H1 (cell line): ENCODE measurements around the gene GALNTL6. TPM values are rescaled to one million over a fixed set of nuclear protein-coding genes. Genes with fewer than 3 reads are reported as not detected.

Experiments
- CTCF ChIA-PET: fragments of 300-600 bp; sonication (Branson Sonifier 250); formaldehyde crosslinking; loops from one replicate; lab custom pipeline; 2021; ENCODE audit not compliant: partially characterized antibody; lab: Charles Lee
- POLR2A ChIA-PET: fragments of 300-600 bp; sonication (Branson Sonifier 250); formaldehyde crosslinking; loops from one replicate; lab custom pipeline; 2021; ENCODE audit warnings: inconsistent platforms; ENCODE audit not compliant: partially characterized antibody; lab: Charles Lee
- DNase-seq, 2 experiments: peaks; one replicate each; pipeline versions ENCODE4 v3.0.0 to v3.0.0-alpha.2; 2010 to 2022; ENCODE audit warnings: low spot score in 2 of 2, low read depth in 1 of 2, mixed read lengths in 1 of 2
- FAIRE-seq: peaks from 2 replicates; lab custom pipeline; 2011; peaks lifted over from hg19 to GRCh38; lab: Jason Lieb, UNC
- H2AFZ ChIP-seq: 2 replicates; pipeline ENCODE4 v1.8.1; 2012; ENCODE audit warnings: low read length, inconsistent platforms
- H2AK5ac ChIP-seq: 2 replicates; pipeline ENCODE4 v1.6.1; 2013; ENCODE audit warnings: low read depth, low read length
- H2BK120ac ChIP-seq: replicated peaks from 2 replicates; pipeline ENCODE3; 2013; ENCODE audit warnings: low read depth, low read length, inconsistent platforms
- H2BK12ac ChIP-seq: 2 replicates; pipeline ENCODE4 v1.6.1; 2013; ENCODE audit warnings: low read depth, low read length
- H2BK15ac ChIP-seq: 2 replicates; pipeline ENCODE4 v1.6.1; 2013; ENCODE audit warnings: low read length
- H2BK20ac ChIP-seq: 2 replicates; pipeline ENCODE4 v1.6.1; 2013; ENCODE audit warnings: low read length
- H2BK5ac ChIP-seq: 2 replicates; pipeline ENCODE4 v1.6.1; 2013; ENCODE audit warnings: low read depth, low read length
- H3K14ac ChIP-seq: 2 replicates; pipeline ENCODE4 v1.6.1; 2013; ENCODE audit warnings: inconsistent platforms; ENCODE audit not compliant: insufficient read length
- H3K18ac ChIP-seq: 2 replicates; pipeline ENCODE4 v1.6.1; 2013; ENCODE audit warnings: low read length; ENCODE audit errors: extremely low read depth
- H3K23ac ChIP-seq: 2 replicates; pipeline ENCODE4 v1.6.1; 2013; ENCODE audit warnings: inconsistent platforms; ENCODE audit not compliant: insufficient read length
- H3K23me2 ChIP-seq: 2 replicates; pipeline ENCODE4 v1.6.1; 2013; ENCODE audit warnings: low read depth, low read length
- H3K27ac ChIP-seq: 2 replicates; pipeline ENCODE4 v1.6.1; 2011; ENCODE audit warnings: low read depth, low read length, inconsistent platforms
- H3K27me3 ChIP-seq, 4 experiments: replicated peaks in 1 of 4; 1 replicate in 1 of 4; 2 replicates in 3 of 4; pipeline versions ENCODE4 v1.6.1 to v1.8.1; 2011 to 2013; ENCODE audit warnings: low read length in 3 of 4, mild to moderate bottlenecking in 3 of 4, inconsistent platforms in 2 of 4, mixed read lengths in 2 of 4, moderate library complexity in 1 of 4; ENCODE audit not compliant: control insufficient read depth in 3 of 4, insufficient read depth in 3 of 4; ENCODE audit errors: extremely low read depth in 1 of 4
- H3K36me3 ChIP-seq, 4 experiments: 2 replicates each; pipeline versions ENCODE4 v1.6.1 to v1.8.1; 2011 to 2013; ENCODE audit warnings: mild to moderate bottlenecking in 4 of 4, low read length in 3 of 4, moderate library complexity in 2 of 4, control low read depth in 1 of 4, inconsistent platforms in 1 of 4; ENCODE audit not compliant: insufficient read depth in 4 of 4, control insufficient read depth in 2 of 4
- H3K4ac ChIP-seq: replicated peaks from 2 replicates; pipeline ENCODE3; 2013; ENCODE audit warnings: low read length, low read depth, mixed read lengths, inconsistent platforms; ENCODE audit not compliant: insufficient read length
- H3K4me1 ChIP-seq, 4 experiments: replicated peaks in 1 of 4; 1 replicate in 1 of 4; 2 replicates in 3 of 4; pipeline versions ENCODE4 v1.6.1 to v1.8.1; 2011 to 2013; ENCODE audit warnings: low read length in 3 of 4, inconsistent platforms in 2 of 4, mixed read lengths in 1 of 4; ENCODE audit not compliant: insufficient read depth in 4 of 4, control insufficient read depth in 3 of 4
- H3K4me2 ChIP-seq, 2 experiments: 2 replicates each; pipeline versions ENCODE4 v1.6.1 to v1.8.1; 2011 to 2013; ENCODE audit warnings: low read depth in 2 of 2, low read length in 2 of 2, control low read depth in 1 of 2, inconsistent platforms in 1 of 2, mild to moderate bottlenecking in 1 of 2; ENCODE audit not compliant: insufficient read depth in 1 of 2
- H3K4me3 ChIP-seq, 4 experiments: fragments of 200-600, 300-600 bp in 1 of 4; sonication (generic), shearing (Covaris generic), sonication (Bioruptor Twin) in 1 of 4; 2 replicates each; pipeline versions ENCODE4 v1.5.1 to v1.8.1; 2011 to 2016; ENCODE audit warnings: low read length in 4 of 4, low read depth in 3 of 4, control low read depth in 2 of 4, inconsistent platforms in 2 of 4, mild to moderate bottlenecking in 2 of 4, mixed read lengths in 1 of 4, moderate library complexity in 1 of 4; ENCODE audit not compliant: insufficient read depth in 2 of 4; ENCODE audit errors: extremely low read depth in 1 of 4
- H3K56ac ChIP-seq: replicated peaks from 2 replicates; pipeline ENCODE3; 2013; ENCODE audit warnings: low read depth, mild to moderate bottlenecking, mixed read lengths, low read length, inconsistent platforms; ENCODE audit not compliant: insufficient read length
- H3K79me1 ChIP-seq: 2 replicates; pipeline ENCODE4 v1.6.1; 2013; ENCODE audit warnings: low read depth, low read length, control low read depth
- H3K79me2 ChIP-seq, 2 experiments: 2 replicates each; pipeline versions ENCODE4 v1.6.1 to v1.8.1; 2012 to 2013; ENCODE audit warnings: low read length in 2 of 2, mild to moderate bottlenecking in 2 of 2, inconsistent platforms in 1 of 2; ENCODE audit not compliant: insufficient read depth in 2 of 2, control insufficient read depth in 1 of 2
- H3K9ac ChIP-seq, 4 experiments: replicated peaks in 1 of 4; 1 replicate in 1 of 4; 2 replicates in 3 of 4; pipeline versions ENCODE4 v1.6.1 to v1.8.1; 2011 to 2013; ENCODE audit warnings: low read depth in 3 of 4, low read length in 3 of 4, control low read depth in 2 of 4, mild to moderate bottlenecking in 2 of 4, moderate library complexity in 2 of 4, inconsistent platforms in 1 of 4; ENCODE audit errors: extremely low read depth in 1 of 4
- H3K9me3 ChIP-seq, 2 experiments: 2 replicates each; pipeline versions ENCODE4 v1.6.1 to v1.8.1; 2012 to 2013; ENCODE audit warnings: mild to moderate bottlenecking in 2 of 2, moderate library complexity in 2 of 2, control low read depth in 1 of 2, inconsistent platforms in 1 of 2, low read depth in 1 of 2, low read length in 1 of 2, mixed read lengths in 1 of 2; ENCODE audit not compliant: insufficient read depth in 2 of 2
- H4K20me1 ChIP-seq, 2 experiments: replicated peaks in 1 of 2; 2 replicates each; pipeline versions ENCODE3 to v1.8.1; 2011 to 2013; ENCODE audit warnings: inconsistent platforms in 2 of 2, low read length in 2 of 2, mild to moderate bottlenecking in 1 of 2; ENCODE audit not compliant: insufficient read depth in 2 of 2, control insufficient read depth in 1 of 2
- H4K5ac ChIP-seq: 2 replicates; pipeline ENCODE4 v1.6.1; 2013; ENCODE audit warnings: low read length, low read depth, mixed read lengths, inconsistent platforms; ENCODE audit not compliant: insufficient read length
- H4K8ac ChIP-seq: 2 replicates; pipeline ENCODE4 v1.8.0; 2013; ENCODE audit warnings: mild to moderate bottlenecking, moderate library complexity, low read length, inconsistent platforms; ENCODE audit not compliant: insufficient read depth; ENCODE audit errors: extremely low read depth
- H4K91ac ChIP-seq: replicated peaks from 2 replicates; pipeline ENCODE3; 2013; ENCODE audit warnings: low read length, mixed read lengths, inconsistent platforms; ENCODE audit not compliant: insufficient read length
- GTF2F1 ChIP-seq: IDR thresholded peaks from 2 replicates; pipeline ENCODE4 v1.6.1; 2012; ENCODE audit warnings: low read depth, low read length, improper control_type of control experiment, borderline replicate concordance
- HDAC2 ChIP-seq, 2 experiments: fragments of 300-600 bp in 1 of 2; sonication (generic) in 1 of 2; IDR thresholded peaks; 2 replicates each; pipeline ENCODE4 v1.6.1; 2011 to 2012; ENCODE audit warnings: low read depth in 2 of 2, low read length in 2 of 2, mild to moderate bottlenecking in 2 of 2, moderate library complexity in 2 of 2, borderline replicate concordance in 1 of 2, inconsistent platforms in 1 of 2
- HDAC6 ChIP-seq: IDR thresholded peaks from one replicate; pipeline ENCODE4 v1.7.1; 2012; ENCODE audit warnings: low read depth, mild to moderate bottlenecking, inconsistent platforms, low read length, moderate library complexity
- MAFK ChIP-seq: IDR thresholded peaks from 2 replicates; pipeline ENCODE4 v1.6.1; 2012; ENCODE audit warnings: low read depth, mild to moderate bottlenecking, improper control_type of control experiment, low read length
- NANOG ChIP-seq: IDR thresholded peaks from 2 replicates; pipeline ENCODE4 v1.6.1; 2011; ENCODE audit warnings: low read length, low read depth, mild to moderate bottlenecking, inconsistent platforms; ENCODE audit not compliant: insufficient read depth, poor library complexity, severe bottlenecking
- POLR2A ChIP-seq, 2 experiments: IDR thresholded peaks; 1 replicate in 1 of 2; 2 replicates in 1 of 2; pipeline ENCODE4 v1.6.1; 2011; ENCODE audit warnings: low read depth in 2 of 2, low read length in 2 of 2, mild to moderate bottlenecking in 2 of 2; ENCODE audit errors: control extremely low read depth in 1 of 2
- POU5F1 ChIP-seq: IDR thresholded peaks from 2 replicates; pipeline ENCODE4 v1.6.1; 2011; ENCODE audit warnings: low read depth, mild to moderate bottlenecking, low read length, moderate library complexity
- RAD21 ChIP-seq, 2 experiments: IDR thresholded peaks in 1 of 2; conservative IDR thresholded peaks in 1 of 2; 2 replicates each; pipeline ENCODE4 v1.6.1; 2011; ENCODE audit warnings: low read depth in 2 of 2, low read length in 2 of 2, improper control_type of control experiment in 1 of 2, inconsistent platforms in 1 of 2, mild to moderate bottlenecking in 1 of 2, moderate library complexity in 1 of 2
- RBBP5 ChIP-seq: IDR thresholded peaks from 2 replicates; pipeline ENCODE4 v1.7.1; 2012; ENCODE audit warnings: low read depth, mild to moderate bottlenecking, inconsistent platforms, low read length, moderate library complexity, borderline replicate concordance
- RNF2 ChIP-seq: fragments of 200-900, 300-1000 bp; sonication (generic); IDR thresholded peaks from 2 replicates; pipeline ENCODE4 v1.7.1; 2016; ENCODE audit warnings: borderline replicate concordance, low read depth, mild to moderate bottlenecking, antibody characterized with exemption, low read length; ENCODE audit not compliant: poor library complexity, severe bottlenecking; ENCODE audit errors: missing control alignments
- SIX5 ChIP-seq: IDR thresholded peaks from 2 replicates; pipeline ENCODE4 v1.6.1; 2011; ENCODE audit warnings: mild to moderate bottlenecking, low read depth, low read length
- ZNF274 ChIP-seq: IDR thresholded peaks from 2 replicates; pipeline ENCODE4 v1.7.0; 2012; ENCODE audit warnings: low read length, borderline replicate concordance; ENCODE audit errors: extremely low read depth
- WGBS, 2 experiments: shearing (Covaris generic) in 1 of 2; methylation state at CpG; one replicate each; pipeline versions ENCODE4 v1.1.6 to v1.1.7; 2013 to 2015; ENCODE audit warnings: low lambda C conversion rate in 2 of 2, mixed read lengths in 2 of 2, inconsistent platforms in 1 of 2, low coverage in 1 of 2, missing lambda C conversion rate in 1 of 2; ENCODE audit not compliant: insufficient replicate concordance in 2 of 2, insufficient coverage in 1 of 2, insufficient read length in 1 of 2; ENCODE audit errors: extremely low coverage in 1 of 2, missing lambda C conversion rate in 1 of 2; 5-methylcytosine and 5-hydroxymethylcytosine counted together
- polyA plus RNA-seq, 7 experiments: library from polyadenylated mRNA; depleted of rRNA in 3 of 7; stranded (reverse) in 5 of 7; unstranded in 2 of 7; fragments of >200 nt in 5 of 7; fragments of 200-250 nt in 2 of 7; gene quantifications; 1 replicate in 5 of 7; 2 replicates in 1 of 7; 4 replicates in 1 of 7; pipeline versions ENCODE4 v1.2.1 to v1.2.3, GENCODE V29; 2011 to 2013; ENCODE audit warnings: missing spikeins in 2 of 7, mixed read lengths in 2 of 7
- total RNA-seq: library from RNA; stranded (reverse); fragmentation: NEBNext Ultra II Directional; extraction: Animal tissue kit (Norgen Biotek cat#: 25700); gene quantifications from 2 replicates; pipeline ENCODE4 v1.2.1, GENCODE V29; 2021

Gene GALNTL6
- total and polyA plus RNA-seq, 2 of the 8 experiments (the other 6 are each of a cell fraction or from before 2014, with no cell fraction given), result 0.03 to 0.32 TPM

DNA sequence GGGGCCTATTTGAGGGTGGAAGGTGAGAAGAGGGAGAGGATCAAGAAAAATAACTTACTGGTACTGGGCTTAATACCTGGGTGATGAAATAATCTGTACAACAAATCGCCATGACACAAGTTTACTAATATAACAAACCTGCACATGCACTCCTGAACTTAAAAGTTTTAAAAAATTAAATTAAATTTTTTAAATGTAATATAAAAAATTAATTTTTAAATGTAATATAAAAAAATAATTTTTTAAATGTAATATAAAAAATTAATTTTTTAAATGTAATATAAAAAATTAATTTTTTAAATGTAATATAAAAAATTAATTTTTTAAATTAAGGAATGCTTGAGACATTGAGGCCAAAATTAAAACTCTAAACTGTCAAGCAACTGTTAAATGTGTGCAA, 1231.1 kb downstream of the GALNTL6 start:
- Histone ChIP-seq H2BK20ac (no peak overlapping the region), H3K4me2 (no peak overlapping the region), H2BK15ac (no peak overlapping the region), H3K23me2 (no peaks in the 10 kb centered on the region), H4K20me1 (no peaks in the 10 kb centered on the region), H3K79me2 (no peaks in the 10 kb centered on the region), H4K5ac (no peak overlapping the region), H2BK120ac (no peak overlapping the region), H3K23ac (no peak overlapping the region), H3K4me1 (peaks cover 0 to 4% (median 2%) of the 10 kb centered on the region in 4 experiments; a peak in 4 of 7 replicates), H2BK12ac (no peak overlapping the region), H3K14ac (no peak overlapping the region), H4K91ac (no peak overlapping the region), H3K18ac (no peak overlapping the region), H2AK5ac (no peak overlapping the region), H3K9me3 (no peaks in the 10 kb centered on the region), H3K36me3 (no peaks in the 10 kb centered on the region), H3K27me3 (peaks cover 0 to 1% (median 0%) of the 10 kb centered on the region in 4 experiments; a peak in 1 of 7 replicates), H2AFZ (no peak overlapping the region), H3K79me1 (no peaks in the 10 kb centered on the region), H3K9ac (no peak overlapping the region), H3K4ac (no peak overlapping the region), H3K27ac (no peak overlapping the region), H4K8ac (no peak overlapping the region), H3K4me3 (no peak overlapping the region), H3K56ac (no peak overlapping the region), H2BK5ac (no peak overlapping the region)
- FAIRE-seq, result no peak
- CTCF ChIA-PET, result interaction anchor here (0.8 to 1.3 kb wide), 4 partner anchors 10 to 62 kb away, joined by 3 to 5 read pairs (median 3); no protein-coding TSS in a partner anchor
- 88% methylated on average over 1 of the region's 1 CpG; no CpG with 5 or more reads in 1 of the 2 experiments for WGBS, 2 experiments
- TF ChIP-seq GTF2F1, result no peak
- TF ChIP-seq SIX5, result no peak
- no peak for TF ChIP-seq MAFK
- no peak for TF ChIP-seq NANOG
- TF ChIP-seq RNF2, result no peak
- no peak for TF ChIP-seq POLR2A (IDR thresholded peaks at IDR 0.05; ENCODE audit: control extremely low read depth in 1 of 2, low read depth in 2 of 2, low read length in 2 of 2)
- no peak for TF ChIP-seq POU5F1
- no peak for TF ChIP-seq HDAC2 (IDR thresholded peaks at IDR 0.05; ENCODE audit: borderline replicate concordance in 1 of 2, low read depth in 2 of 2, low read length in 2 of 2)
- TF ChIP-seq ZNF274, result no peak
- TF ChIP-seq RAD21 (IDR thresholded peaks at IDR 0.05 in 1 of 2, conservative IDR thresholded peaks at IDR 0.05 in 1 of 2; ENCODE audit: low read depth in 2 of 2, low read length in 2 of 2), result no peak
- TF ChIP-seq RBBP5, result no peak
- TF ChIP-seq HDAC6, result no peak
- POLR2A ChIA-PET, result no interaction called here
- DNase-seq, result no peak
